Erythroblast (primary cell): ENCODE results near the gene DNHD1.

Experiments
- GATA1 ChIP-seq: IDR thresholded peaks from 2 replicates; pipeline ENCODE4 v1.6.1; 2011; ENCODE audit warnings: low read depth, mild to moderate bottlenecking, control low read depth, low read length, moderate library complexity
- POLR2A ChIP-seq: IDR thresholded peaks from 2 replicates; pipeline ENCODE4 v1.6.1; 2011; ENCODE audit warnings: mild to moderate bottlenecking, low read length

GRCh38 chr11:6602096-6602940 is 105.2 kb downstream of the DNHD1 start:
- no peak for TF ChIP-seq POLR2A
- TF ChIP-seq GATA1: no peak
